Urothelium cell line (cell line): Measurements from ENCODE around the gene PPP2R5A.
A peak's percentile ranks its signal among the peaks of the same experiment; 100 is the strongest.
"Not testable (repeated sequence)": the region's sequence is repeated elsewhere in the genome, so short reads cannot be mapped to it uniquely, and the experiment has no call there.

Experiments
- DNase-seq: peaks from one replicate; pipeline ENCODE4 v3.0.0; 2011; ENCODE audit warnings: low spot score, mixed read lengths
- FAIRE-seq: peaks from 2 replicates; lab custom pipeline; 2011; peaks lifted over from hg19 to GRCh38; lab: Jason Lieb, UNC

PPP2R5A gene

DNA sequence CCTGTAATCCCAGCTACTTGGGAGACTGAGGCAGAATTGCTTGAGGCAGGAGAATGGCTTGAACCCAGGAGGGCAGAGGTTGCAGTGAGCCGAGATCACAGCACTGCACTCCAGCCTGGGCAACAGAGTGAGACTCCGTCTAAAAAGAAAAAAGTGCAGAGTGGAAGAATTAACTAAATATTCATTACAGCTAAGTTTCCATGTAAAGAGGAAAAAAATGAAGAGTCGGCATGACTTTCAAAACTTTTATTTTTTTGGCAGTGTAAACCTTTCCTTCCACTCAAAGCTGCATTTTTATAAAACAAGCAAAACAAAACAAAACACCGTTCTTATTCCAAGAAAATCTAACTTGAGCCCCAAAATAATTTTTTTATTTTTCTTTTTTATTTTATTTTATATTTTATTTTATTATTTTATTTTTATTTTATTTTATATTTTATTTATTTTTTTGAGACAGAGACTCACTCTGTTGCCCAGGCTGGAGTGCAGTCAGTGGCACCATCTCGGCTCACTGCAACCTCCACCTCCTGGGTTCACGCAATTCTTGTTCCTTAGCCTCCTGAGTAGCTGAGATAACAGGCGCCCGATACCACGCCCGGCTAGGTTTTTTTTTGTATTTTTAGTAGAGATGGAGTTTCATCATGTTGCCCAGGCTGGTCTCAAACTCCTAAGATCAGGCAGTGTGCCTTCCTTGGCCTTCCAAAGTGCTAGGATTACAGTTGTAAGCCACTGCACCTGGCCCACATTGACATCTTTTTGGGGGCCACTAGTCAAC is 66.6 kb downstream of the PPP2R5A start:
- no peak for DNase-seq
- no peak for FAIRE-seq

- DNase-seq (no peak), FAIRE-seq (no peak)
Observed at GRCh38 chr1:212353181-212353580, 68.0 kb downstream of the PPP2R5A start.

DNA sequence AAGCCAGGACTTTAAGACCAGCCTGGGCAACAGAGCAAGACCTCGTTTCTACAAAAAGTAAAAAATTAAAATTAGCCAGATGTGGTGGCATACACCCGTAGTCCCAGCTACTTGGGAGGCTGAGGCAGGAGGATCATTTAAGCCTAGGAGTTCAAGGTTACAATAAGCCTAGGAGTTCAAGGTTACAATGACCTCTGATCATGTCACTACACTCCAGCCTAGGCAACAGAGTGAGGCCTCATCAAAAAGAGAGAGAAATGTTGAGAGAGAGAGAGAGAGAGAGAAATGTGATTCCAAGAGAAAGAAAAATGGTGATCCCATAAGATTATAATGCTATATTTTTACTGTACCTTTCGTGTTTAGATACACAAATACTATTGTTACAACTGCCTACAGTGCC is 69.3 kb downstream of the PPP2R5A start:
- no peak for DNase-seq
- no peak for FAIRE-seq

- DNase-seq (no peak), FAIRE-seq (no peak)
Observed at GRCh38 chr1:212355230-212355969, 70.2 kb downstream of the PPP2R5A start.

DNA sequence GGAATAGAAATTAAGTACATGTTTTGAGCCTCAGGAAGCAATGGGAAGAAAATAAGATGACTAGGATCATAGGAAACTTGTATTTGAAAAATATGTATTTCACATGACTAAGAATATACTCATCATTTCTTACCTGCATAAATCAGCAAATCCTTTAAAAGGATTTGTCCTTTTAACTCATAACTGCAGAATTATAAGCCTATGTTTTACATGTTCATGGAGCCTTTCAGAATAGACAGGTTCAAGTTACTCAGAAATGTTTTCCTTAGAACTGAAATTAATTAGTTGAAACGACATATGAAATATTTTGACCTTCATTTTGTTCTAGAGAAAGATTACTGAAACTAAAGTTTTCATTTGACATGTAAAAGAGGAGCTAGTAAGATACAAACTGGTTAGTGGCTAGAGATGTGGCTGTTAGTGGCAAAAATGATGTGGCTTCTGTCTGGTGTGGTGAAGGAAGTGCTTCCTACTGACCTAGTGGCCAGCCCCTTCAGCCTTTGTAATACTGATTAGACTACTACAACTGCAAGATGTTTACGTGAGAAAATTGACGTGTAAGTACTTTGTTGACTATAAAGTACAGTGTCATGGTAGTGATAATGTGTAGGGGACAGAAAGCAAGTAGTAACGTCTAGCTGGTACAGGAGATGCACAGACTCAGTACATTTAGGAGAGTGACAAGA is 74.7 kb downstream of the PPP2R5A start:
- no peak for DNase-seq

DNA sequence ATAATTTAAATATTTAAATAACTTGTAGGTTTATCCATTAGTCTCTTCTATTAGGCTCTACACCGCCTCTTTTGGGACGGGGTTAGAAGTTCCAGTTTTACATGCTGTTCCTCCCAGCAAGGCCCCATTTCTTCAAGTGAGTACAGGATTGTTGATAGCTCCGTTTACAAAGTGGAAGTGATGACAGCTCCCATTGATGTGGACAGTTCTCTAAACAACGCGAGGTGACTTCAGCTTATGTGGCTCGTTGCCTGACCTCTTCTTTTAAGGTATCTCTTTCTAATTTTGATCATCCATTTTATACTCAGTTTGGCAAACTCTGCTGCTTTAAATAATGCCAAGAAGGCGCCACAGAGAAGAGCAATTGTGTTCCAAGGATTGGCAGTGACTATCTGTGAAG is 79.8 kb downstream of the PPP2R5A start:
- DNase-seq (no peak), FAIRE-seq (no peak)

More for the DNA sequence above, 74.7 kb downstream of the PPP2R5A start:
- peak; percentile 59 for FAIRE-seq

DNA sequence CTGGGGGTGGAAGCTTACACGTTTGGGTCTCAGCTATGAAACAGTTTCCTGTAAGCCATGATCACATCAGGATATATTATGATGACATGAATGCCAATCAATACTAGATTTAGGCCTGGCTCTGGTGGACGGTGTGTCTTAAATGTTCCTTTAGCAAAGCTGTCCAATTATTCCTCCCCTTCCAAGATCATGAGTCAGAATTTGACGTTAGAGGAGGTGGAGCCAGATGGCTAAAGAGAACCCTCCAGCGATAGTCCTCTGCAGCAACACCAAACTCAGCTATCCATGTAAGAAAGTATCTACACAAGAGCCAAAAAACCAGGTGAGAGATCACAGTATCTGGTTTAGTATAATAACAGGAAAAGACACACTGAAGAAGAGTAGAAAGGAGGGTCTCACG is 81.7 kb downstream of the PPP2R5A start:
- DNase-seq (no peak), FAIRE-seq (no peak)

GRCh38 chr1:212367474-212368072 is 82.4 kb downstream of the PPP2R5A start:
- DNase-seq = no peak
- FAIRE-seq = no peak

GRCh38 chr1:212368073-212368484 is 82.9 kb downstream of the PPP2R5A start:
- DNase-seq (peak; percentile 61), FAIRE-seq (peak; percentile 27)

DNA sequence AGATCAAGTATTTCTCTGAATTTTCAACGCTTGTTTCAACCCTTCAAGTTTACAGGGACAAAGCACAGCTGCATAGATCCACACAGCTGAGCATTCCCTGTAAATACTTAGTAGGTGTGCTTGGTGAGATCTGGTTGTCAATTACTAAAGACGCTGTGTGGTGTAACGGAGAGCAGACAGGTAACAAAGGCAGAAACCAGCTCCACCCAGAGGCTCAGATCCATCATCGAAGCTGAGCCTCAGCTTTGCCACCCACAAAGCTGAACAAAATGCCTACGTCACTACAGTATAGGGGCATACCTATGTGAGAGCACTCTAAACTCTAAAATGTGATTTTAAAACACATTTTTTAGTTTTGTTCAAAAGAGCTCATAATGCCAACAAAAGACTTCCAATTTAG is 90.8 kb downstream of the PPP2R5A start:
- FAIRE-seq = no peak
- DNase-seq = no peak

- no peak for DNase-seq
- FAIRE-seq = no peak
Observed at GRCh38 chr1:212377644-212378043, 92.4 kb downstream of the PPP2R5A start.

GRCh38 chr1:212379366-212379765 is 94.2 kb downstream of the PPP2R5A start:
- FAIRE-seq (no peak), DNase-seq (no peak)

DNA sequence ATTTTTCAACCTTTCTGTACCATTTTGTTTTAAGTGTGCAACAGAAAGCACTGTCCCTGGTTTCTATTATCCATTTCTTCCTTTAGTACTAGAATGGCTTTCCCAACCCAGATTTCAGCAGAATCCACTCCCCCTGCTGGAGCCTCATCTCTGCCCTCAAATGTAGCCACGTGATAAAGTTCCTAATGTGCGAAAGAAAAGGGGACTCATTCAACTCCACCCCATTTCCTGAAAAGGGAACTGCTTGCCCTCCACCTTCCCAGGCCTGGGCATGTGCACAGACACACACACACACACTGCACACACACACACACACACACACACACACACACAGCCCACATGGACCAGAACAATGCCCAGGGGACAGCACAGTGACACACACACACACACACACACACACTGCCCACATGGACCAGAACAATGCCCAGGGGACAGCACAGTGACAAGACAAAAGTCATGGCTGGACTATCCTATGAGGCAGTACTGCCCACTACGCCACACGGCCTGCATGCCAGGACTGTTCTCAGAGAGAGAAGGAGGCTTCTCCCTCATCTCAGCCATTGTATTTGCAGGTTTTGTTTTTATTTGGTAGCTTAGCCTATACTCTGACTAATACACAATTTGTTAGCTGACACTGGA is 96.3 kb downstream of the PPP2R5A start:
- FAIRE-seq (peak; percentile 69), DNase-seq (no peak)

DNA sequence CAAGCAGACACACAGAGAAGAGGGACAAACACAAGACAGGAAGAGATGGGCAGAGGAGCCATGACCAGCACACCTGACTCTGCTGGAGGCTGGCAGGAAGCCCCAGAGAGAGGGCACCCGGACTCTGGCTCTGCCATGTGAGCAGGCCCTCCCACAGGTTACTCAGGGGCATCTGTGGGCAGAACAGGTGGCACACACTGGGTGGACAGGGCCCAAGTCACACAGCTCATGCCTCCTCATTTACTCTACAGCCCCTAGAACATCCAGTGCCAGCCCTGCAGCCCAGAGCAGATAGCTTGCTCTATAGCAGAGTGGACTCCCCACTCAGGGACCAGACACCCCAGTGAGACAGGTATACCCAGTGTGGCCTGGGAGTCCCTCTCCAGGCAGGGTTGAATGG is 100.8 kb downstream of the PPP2R5A start:
- no peak for DNase-seq

DNA sequence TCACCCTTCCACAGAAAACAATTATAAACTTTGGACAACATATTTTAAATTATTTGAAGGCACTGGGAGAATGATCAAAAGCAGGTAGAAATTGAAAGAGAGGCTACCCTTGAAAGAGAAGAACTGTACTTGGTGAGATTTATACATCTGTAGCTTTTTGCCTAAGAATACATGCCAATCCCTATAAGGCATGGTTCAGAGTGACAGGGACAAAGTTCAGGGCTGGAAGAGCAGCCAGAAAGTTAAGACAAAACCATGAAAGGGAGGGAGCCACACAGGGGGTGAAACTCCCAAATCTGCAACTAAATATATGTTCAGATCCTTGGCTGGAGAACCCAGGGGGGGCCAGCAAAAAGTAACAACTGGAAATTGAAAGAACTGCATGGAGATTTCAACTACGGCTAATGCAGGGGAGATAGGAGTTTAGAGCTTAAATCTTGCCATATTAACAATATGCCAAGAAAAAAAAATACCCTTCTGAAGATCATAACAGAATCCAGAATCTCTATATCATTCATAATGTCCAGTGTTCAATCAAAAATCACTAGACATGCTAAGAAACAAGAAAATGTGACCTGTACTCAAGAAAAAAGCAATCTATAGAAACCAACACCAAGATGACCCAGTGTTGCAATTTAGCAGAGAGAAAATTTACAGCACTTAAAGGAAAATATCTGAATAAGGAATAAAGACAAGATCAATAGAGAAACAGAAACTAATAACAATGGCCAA is 103.9 kb downstream of the PPP2R5A start:
- FAIRE-seq = no peak
- no peak for DNase-seq

More for the DNA sequence above, 100.8 kb downstream of the PPP2R5A start:
- FAIRE-seq = no peak

- DNase-seq, FAIRE-seq: not testable (repeated sequence)
Observed at GRCh38 chr1:212395678-212396437, 110.6 kb downstream of the PPP2R5A start.

GRCh38 chr1:212396638-212397037 is 111.4 kb downstream of the PPP2R5A start:
- FAIRE-seq (no peak), DNase-seq (no peak)

DNA sequence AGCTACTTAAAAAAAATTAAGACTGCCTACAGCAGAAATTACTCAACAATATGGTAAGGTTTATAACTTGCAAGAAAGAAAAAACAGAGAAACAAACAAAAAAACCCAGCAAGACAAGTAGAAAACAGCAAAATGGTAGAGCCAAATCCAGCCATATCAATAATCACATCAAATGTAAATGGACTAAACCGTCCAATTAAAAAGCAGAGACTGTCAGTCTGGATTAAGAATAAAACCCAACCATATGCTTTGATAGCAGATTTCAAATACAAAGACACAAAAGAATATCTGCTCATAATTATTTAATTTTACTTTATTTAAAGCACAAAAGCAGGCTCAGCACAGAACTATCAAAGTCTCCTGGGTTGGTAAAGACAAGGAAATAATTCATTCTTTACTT is 112.0 kb downstream of the PPP2R5A start:
- no peak for FAIRE-seq
- no peak for DNase-seq

DNA sequence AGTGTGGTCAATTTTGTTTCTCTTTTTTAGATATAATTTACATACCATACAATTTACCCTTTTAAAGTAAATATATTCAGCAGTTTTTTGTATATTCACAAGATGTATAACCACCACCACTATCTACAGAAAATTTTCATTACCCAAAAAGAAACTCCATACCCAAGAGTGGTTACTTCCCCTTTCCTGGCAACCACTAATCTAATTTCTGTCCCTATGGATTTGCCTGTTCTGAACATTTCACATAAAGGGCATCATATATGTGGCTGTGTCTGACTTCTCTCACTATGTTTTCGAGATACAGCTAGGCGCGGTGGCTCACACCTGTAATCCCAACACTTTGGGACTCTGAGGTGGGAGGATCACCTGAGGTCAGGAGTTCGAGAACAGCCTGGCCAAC is 115.8 kb downstream of the PPP2R5A start:
- FAIRE-seq (no peak), DNase-seq (no peak)
